Measurements from ENCODE around the gene ZEB2.

ZEB2 gene

GRCh38 chr2:144544053-144544452, 24.1 kb upstream of the ZEB2 start:
- no CpG with 5 or more reads among the region's 3 CpGs for WGBS (ENCODE audit: extremely low coverage, insufficient coverage, insufficient read length)
- Histone ChIP-seq H3K79me1 (ENCODE audit: low read length) (no peaks in the 10 kb centered on the region), H4K91ac (ENCODE audit: low read depth, low read length) (no peak overlapping the region), H3K4me3 (ENCODE audit: low read depth, low read length) (no peak overlapping the region), H3K18ac (ENCODE audit: low read length) (no peak overlapping the region), H3K4me1 (ENCODE audit: control insufficient read depth in 1 of 2, insufficient read depth in 2 of 2, low read length in 2 of 2) (no peaks in the 10 kb centered on the region), H3K27ac (ENCODE audit: low read depth, low read length) (no peak overlapping the region), H3K4ac (ENCODE audit: low read depth, low read length) (no peak overlapping the region), H2BK120ac (ENCODE audit: insufficient read depth, low read length, poor library complexity) (no peak overlapping the region), H3K36me3 (ENCODE audit: control insufficient read depth in 1 of 2, insufficient read depth in 2 of 2, low read length in 2 of 2) (no peaks in the 10 kb centered on the region), H2AFZ (ENCODE audit: insufficient read depth, low read length, poor library complexity) (no peak overlapping the region), H3K23ac (ENCODE audit: low read length) (no peak overlapping the region), H3K9me3 (ENCODE audit: insufficient read depth, low read depth, low read length) (no peaks in the 10 kb centered on the region), H3K14ac (ENCODE audit: low read length) (no peak overlapping the region), H3K79me2 (ENCODE audit: control insufficient read depth, insufficient read depth, low read length, poor library complexity) (no peaks in the 10 kb centered on the region), H2AK5ac (ENCODE audit: low read length) (no peak overlapping the region), H4K12ac (ENCODE audit: low read depth, low read length) (no peak overlapping the region), H4K8ac (ENCODE audit: low read depth, low read length) (no peak overlapping the region), H3K9ac (ENCODE audit: low read length) (no peak overlapping the region), H3K4me2 (ENCODE audit: low read length) (no peak overlapping the region), H3K27me3 (ENCODE audit: insufficient read depth, low read length) (no peaks in the 10 kb centered on the region), H2BK12ac (ENCODE audit: low read length) (no peak overlapping the region), H2BK5ac (ENCODE audit: low read depth, low read length, poor library complexity) (no peak overlapping the region)
- DNase-seq: no peak

GRCh38 chr2:144541396-144541795, 21.5 kb upstream of the ZEB2 start:
- no peak overlapping the region for H3K9ac ChIP-seq (ENCODE audit: low read length)
- no peak overlapping the region for H3K4ac ChIP-seq (ENCODE audit: low read depth, low read length)
- H2BK5ac ChIP-seq (ENCODE audit: low read depth, low read length, poor library complexity): no peak overlapping the region
- no peak overlapping the region for H3K23ac ChIP-seq (ENCODE audit: low read length)
- H3K4me3 ChIP-seq (ENCODE audit: low read depth, low read length): no peak overlapping the region
- H4K8ac ChIP-seq (ENCODE audit: low read depth, low read length): no peak overlapping the region
- H3K18ac ChIP-seq (ENCODE audit: low read length): no peak overlapping the region
- H3K27ac ChIP-seq (ENCODE audit: low read depth, low read length): no peak overlapping the region
- no peaks in the 10 kb centered on the region for H3K79me1 ChIP-seq (ENCODE audit: low read length)
- no peak overlapping the region for H4K91ac ChIP-seq (ENCODE audit: low read depth, low read length)
- H2BK12ac ChIP-seq (ENCODE audit: low read length): no peak overlapping the region
- H4K12ac ChIP-seq (ENCODE audit: low read depth, low read length): no peak overlapping the region
- no peak overlapping the region for H2BK120ac ChIP-seq (ENCODE audit: insufficient read depth, low read length, poor library complexity)
- no peaks in the 10 kb centered on the region for H3K9me3 ChIP-seq (ENCODE audit: insufficient read depth, low read depth, low read length)
- DNase-seq: no peak
- H2AFZ ChIP-seq (ENCODE audit: insufficient read depth, low read length, poor library complexity): no peak overlapping the region
- H3K27me3 ChIP-seq (ENCODE audit: insufficient read depth, low read length): no peaks in the 10 kb centered on the region
- H3K4me2 ChIP-seq (ENCODE audit: low read length): no peak overlapping the region
- no peak overlapping the region for H2AK5ac ChIP-seq (ENCODE audit: low read length)
- H3K14ac ChIP-seq (ENCODE audit: low read length): no peak overlapping the region
- H3K36me3 ChIP-seq (ENCODE audit: control insufficient read depth in 1 of 2, insufficient read depth in 2 of 2, low read length in 2 of 2): no peaks in the 10 kb centered on the region
- H3K4me1 ChIP-seq (ENCODE audit: control insufficient read depth in 1 of 2, insufficient read depth in 2 of 2, low read length in 2 of 2): no peaks in the 10 kb centered on the region
- H3K79me2 ChIP-seq (ENCODE audit: control insufficient read depth, insufficient read depth, low read length, poor library complexity): no peaks in the 10 kb centered on the region

GRCh38 chr2:144539289-144539782, 19.4 kb upstream of the ZEB2 start:
- H3K9ac ChIP-seq (ENCODE audit: low read length): no peak overlapping the region
- no peaks in the 10 kb centered on the region for H3K36me3 ChIP-seq (ENCODE audit: control insufficient read depth in 1 of 2, insufficient read depth in 2 of 2, low read length in 2 of 2)
- no peak overlapping the region for H3K27ac ChIP-seq (ENCODE audit: low read depth, low read length)
- no peak overlapping the region for H2BK12ac ChIP-seq (ENCODE audit: low read length)
- H2BK120ac ChIP-seq (ENCODE audit: insufficient read depth, low read length, poor library complexity): no peak overlapping the region
- no peak overlapping the region for H4K8ac ChIP-seq (ENCODE audit: low read depth, low read length)
- no peak overlapping the region for H2AFZ ChIP-seq (ENCODE audit: insufficient read depth, low read length, poor library complexity)
- H3K4me3 ChIP-seq (ENCODE audit: low read depth, low read length): no peak overlapping the region
- no peak for DNase-seq
- no peak overlapping the region for H3K4ac ChIP-seq (ENCODE audit: low read depth, low read length)
- H3K79me2 ChIP-seq (ENCODE audit: control insufficient read depth, insufficient read depth, low read length, poor library complexity): no peaks in the 10 kb centered on the region
- H3K9me3 ChIP-seq (ENCODE audit: insufficient read depth, low read depth, low read length): no peaks in the 10 kb centered on the region
- no peaks in the 10 kb centered on the region for H3K4me1 ChIP-seq (ENCODE audit: control insufficient read depth in 1 of 2, insufficient read depth in 2 of 2, low read length in 2 of 2)
- no peak overlapping the region for H3K4me2 ChIP-seq (ENCODE audit: low read length)
- no peak overlapping the region for H4K91ac ChIP-seq (ENCODE audit: low read depth, low read length)
- no CpG with 5 or more reads among the region's 4 CpGs for WGBS (ENCODE audit: extremely low coverage, insufficient coverage, insufficient read length)
- no peak overlapping the region for H2BK5ac ChIP-seq (ENCODE audit: low read depth, low read length, poor library complexity)
- H3K79me1 ChIP-seq (ENCODE audit: low read length): no peaks in the 10 kb centered on the region
- H3K18ac ChIP-seq (ENCODE audit: low read length): no peak overlapping the region
- H3K14ac ChIP-seq (ENCODE audit: low read length): no peak overlapping the region
- H3K23ac ChIP-seq (ENCODE audit: low read length): no peak overlapping the region
- H2AK5ac ChIP-seq (ENCODE audit: low read length): no peak overlapping the region
- no peaks in the 10 kb centered on the region for H3K27me3 ChIP-seq (ENCODE audit: insufficient read depth, low read length)
- H4K12ac ChIP-seq (ENCODE audit: low read depth, low read length): no peak overlapping the region

- H2BK5ac ChIP-seq (ENCODE audit: low read depth, low read length, poor library complexity): no peak overlapping the region
- H3K27me3 ChIP-seq (ENCODE audit: insufficient read depth, low read length): no peaks in the 10 kb centered on the region
- H3K79me2 ChIP-seq (ENCODE audit: control insufficient read depth, insufficient read depth, low read length, poor library complexity): no peaks in the 10 kb centered on the region
- H3K9me3 ChIP-seq (ENCODE audit: insufficient read depth, low read depth, low read length): no peaks in the 10 kb centered on the region
- H3K14ac ChIP-seq (ENCODE audit: low read length): no peak overlapping the region
- no peak overlapping the region for H3K4me2 ChIP-seq (ENCODE audit: low read length)
- H2AK5ac ChIP-seq (ENCODE audit: low read length): no peak overlapping the region
- no CpG with 5 or more reads among the region's 2 CpGs for WGBS (ENCODE audit: extremely low coverage, insufficient coverage, insufficient read length)
- no peak overlapping the region for H3K9ac ChIP-seq (ENCODE audit: low read length)
- H3K4ac ChIP-seq (ENCODE audit: low read depth, low read length): no peak overlapping the region
- H3K4me3 ChIP-seq (ENCODE audit: low read depth, low read length): no peak overlapping the region
- no peak overlapping the region for H3K27ac ChIP-seq (ENCODE audit: low read depth, low read length)
- no peak overlapping the region for H4K8ac ChIP-seq (ENCODE audit: low read depth, low read length)
- no peaks in the 10 kb centered on the region for H3K36me3 ChIP-seq (ENCODE audit: control insufficient read depth in 1 of 2, insufficient read depth in 2 of 2, low read length in 2 of 2)
- no peak overlapping the region for H2BK120ac ChIP-seq (ENCODE audit: insufficient read depth, low read length, poor library complexity)
- no peak overlapping the region for H3K23ac ChIP-seq (ENCODE audit: low read length)
- H4K12ac ChIP-seq (ENCODE audit: low read depth, low read length): no peak overlapping the region
- H2BK12ac ChIP-seq (ENCODE audit: low read length): no peak overlapping the region
- no peak overlapping the region for H2AFZ ChIP-seq (ENCODE audit: insufficient read depth, low read length, poor library complexity)
- no peak overlapping the region for H4K91ac ChIP-seq (ENCODE audit: low read depth, low read length)
- no peaks in the 10 kb centered on the region for H3K79me1 ChIP-seq (ENCODE audit: low read length)
- DNase-seq: no peak
- no peaks in the 10 kb centered on the region for H3K4me1 ChIP-seq (ENCODE audit: control insufficient read depth in 1 of 2, insufficient read depth in 2 of 2, low read length in 2 of 2)
- H3K18ac ChIP-seq (ENCODE audit: low read length): no peak overlapping the region
Observed at GRCh38 chr2:144535300-144535699, 15.4 kb upstream of the ZEB2 start.
